GM11168 (cell line): ENCODE results near the gene ARFGEF3.

Experiments
- in situ Hi-C: fragments of 300-500 bp; cut with MboI; formaldehyde crosslinking; loops from one replicate; pipeline ENCODE4 v1.12.0; 2022; ENCODE audit warnings: low sequenced_read_pairs; ENCODE audit not compliant: unreplicated experiment

Gene ARFGEF3

GRCh38 chr6:138238368-138238767, 76.6 kb downstream of the ARFGEF3 start:
- in situ Hi-C loops, result no loop called here

- in situ Hi-C loops, result no loop called here
Observed at GRCh38 chr6:138239774-138240173, 78.0 kb downstream of the ARFGEF3 start.

GRCh38 chr6:138240476-138241245, 78.9 kb downstream of the ARFGEF3 start:
- in situ Hi-C loops, result no loop called here

- in situ Hi-C loops, result no loop called here
Observed at GRCh38 chr6:138241381-138241780, 79.6 kb downstream of the ARFGEF3 start.

- in situ Hi-C loops, result no loop called here
Observed at GRCh38 chr6:138241934-138242333, 80.2 kb downstream of the ARFGEF3 start.

GRCh38 chr6:138242987-138243592, 81.4 kb downstream of the ARFGEF3 start:
- in situ Hi-C loops, result no loop called here

- in situ Hi-C loops, result no loop called here
Observed at GRCh38 chr6:138245751-138246150, 84.0 kb downstream of the ARFGEF3 start.

GRCh38 chr6:138246650-138247440, 85.1 kb downstream of the ARFGEF3 start:
- in situ Hi-C loops, result no loop called here

GRCh38 chr6:138248011-138248410, 86.3 kb downstream of the ARFGEF3 start:
- in situ Hi-C loops, result no loop called here

- in situ Hi-C loops, result no loop called here
Observed at GRCh38 chr6:138248878-138249277, 87.1 kb downstream of the ARFGEF3 start.

- in situ Hi-C loops, result no loop called here
Observed at GRCh38 chr6:138250053-138250452, 88.3 kb downstream of the ARFGEF3 start.

GRCh38 chr6:138250513-138251247, 88.9 kb downstream of the ARFGEF3 start:
- in situ Hi-C loops, result no loop called here

- in situ Hi-C loops, result no loop called here
Observed at GRCh38 chr6:138253731-138254130, 92.0 kb downstream of the ARFGEF3 start.

- in situ Hi-C loops, result no loop called here
Observed at GRCh38 chr6:138255443-138255842, 93.7 kb downstream of the ARFGEF3 start.

- in situ Hi-C loops, result no loop called here
Observed at GRCh38 chr6:138257638-138258040, 95.9 kb downstream of the ARFGEF3 start.

GRCh38 chr6:138258197-138258596, 96.5 kb downstream of the ARFGEF3 start:
- in situ Hi-C loops, result no loop called here

GRCh38 chr6:138258991-138259390, 97.3 kb downstream of the ARFGEF3 start:
- in situ Hi-C loops, result no loop called here

- in situ Hi-C loops, result no loop called here
Observed at GRCh38 chr6:138261116-138261780, 99.5 kb downstream of the ARFGEF3 start.

GRCh38 chr6:138263963-138264362, 102.2 kb downstream of the ARFGEF3 start:
- in situ Hi-C loops, result no loop called here

- in situ Hi-C loops, result no loop called here
Observed at GRCh38 chr6:138264372-138264880, 102.7 kb downstream of the ARFGEF3 start.
